ENCODE results near the gene TRPC4.

The TRPC4 gene

DNA sequence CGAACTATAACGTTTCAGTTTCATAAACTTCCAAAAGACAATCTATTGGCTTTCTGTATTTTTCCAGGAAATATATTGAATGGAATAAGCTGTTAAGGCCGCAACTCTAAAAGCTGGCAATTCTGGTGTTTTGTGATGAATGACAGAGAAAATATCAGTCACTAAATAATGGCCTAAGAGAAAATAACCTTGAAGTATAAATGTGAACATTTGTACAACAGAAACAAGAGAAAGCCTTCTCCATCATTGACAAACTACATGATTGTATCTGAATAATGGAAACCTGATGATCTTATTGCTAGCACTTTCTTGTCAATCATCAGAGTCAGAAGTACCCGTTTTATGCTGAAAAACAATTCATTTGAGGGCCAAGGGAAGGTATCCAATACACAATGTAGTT, 134.3 kb downstream of the TRPC4 start:
- no peak for DNase-seq (ENCODE audit: low read depth)
- TF ChIP-seq, protein P1, sequence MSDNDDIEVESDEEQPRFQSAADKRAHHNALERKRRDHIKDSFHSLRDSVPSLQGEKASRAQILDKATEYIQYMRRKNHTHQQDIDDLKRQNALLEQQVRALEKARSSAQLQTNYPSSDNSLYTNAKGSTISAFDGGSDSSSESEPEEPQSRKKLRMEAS (IDR thresholded peaks at IDR 0.05; ENCODE audit: low read depth, low read length) = no peak
- TF ChIP-seq POLR2A (IDR thresholded peaks at IDR 0.05; ENCODE audit: extremely low read depth, insufficient read length) (no peak), MYC (IDR thresholded peaks at IDR 0.05; ENCODE audit: low read depth, low read length) (no peak)
- TF ChIP-seq, protein P2, sequence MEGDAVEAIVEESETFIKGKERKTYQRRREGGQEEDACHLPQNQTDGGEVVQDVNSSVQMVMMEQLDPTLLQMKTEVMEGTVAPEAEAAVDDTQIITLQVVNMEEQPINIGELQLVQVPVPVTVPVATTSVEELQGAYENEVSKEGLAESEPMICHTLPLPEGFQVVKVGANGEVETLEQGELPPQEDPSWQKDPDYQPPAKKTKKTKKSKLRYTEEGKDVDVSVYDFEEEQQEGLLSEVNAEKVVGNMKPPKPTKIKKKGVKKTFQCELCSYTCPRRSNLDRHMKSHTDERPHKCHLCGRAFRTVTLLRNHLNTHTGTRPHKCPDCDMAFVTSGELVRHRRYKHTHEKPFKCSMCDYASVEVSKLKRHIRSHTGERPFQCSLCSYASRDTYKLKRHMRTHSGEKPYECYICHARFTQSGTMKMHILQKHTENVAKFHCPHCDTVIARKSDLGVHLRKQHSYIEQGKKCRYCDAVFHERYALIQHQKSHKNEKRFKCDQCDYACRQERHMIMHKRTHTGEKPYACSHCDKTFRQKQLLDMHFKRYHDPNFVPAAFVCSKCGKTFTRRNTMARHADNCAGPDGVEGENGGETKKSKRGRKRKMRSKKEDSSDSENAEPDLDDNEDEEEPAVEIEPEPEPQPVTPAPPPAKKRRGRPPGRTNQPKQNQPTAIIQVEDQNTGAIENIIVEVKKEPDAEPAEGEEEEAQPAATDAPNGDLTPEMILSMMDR (IDR thresholded peaks at IDR 0.05; ENCODE audit: low read depth, low read length) = no peak
- no peak overlapping the region for H3K4me3 ChIP-seq (ENCODE audit: low read depth, low read length)

DNA sequence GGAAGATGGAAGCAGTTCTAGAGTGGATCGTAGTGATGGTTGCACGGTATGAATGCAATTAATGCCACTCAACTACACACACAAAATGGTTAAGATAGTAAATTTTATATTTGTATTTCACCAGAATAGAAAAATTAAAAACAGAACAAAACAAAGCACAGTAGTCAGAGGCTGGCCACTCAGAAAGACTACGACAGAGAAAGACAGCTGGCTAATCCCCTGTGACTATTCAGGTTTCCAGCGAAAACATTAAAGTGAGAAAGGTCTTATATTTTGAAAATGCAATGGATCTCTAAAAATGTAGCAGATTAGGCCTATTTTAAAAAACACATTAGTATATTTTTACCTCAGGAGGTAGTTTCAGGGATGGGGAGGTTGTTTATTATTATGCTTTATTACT, 139.7 kb downstream of the TRPC4 start:
- TF ChIP-seq MYC (IDR thresholded peaks at IDR 0.05; ENCODE audit: low read depth, low read length) = no peak
- TF ChIP-seq, protein P1 (IDR thresholded peaks at IDR 0.05; ENCODE audit: low read depth, low read length) = no peak
- TF ChIP-seq POLR2A (IDR thresholded peaks at IDR 0.05; ENCODE audit: extremely low read depth, insufficient read length) = no peak
- TF ChIP-seq, protein P2 (IDR thresholded peaks at IDR 0.05; ENCODE audit: low read depth, low read length) = no peak

DNA sequence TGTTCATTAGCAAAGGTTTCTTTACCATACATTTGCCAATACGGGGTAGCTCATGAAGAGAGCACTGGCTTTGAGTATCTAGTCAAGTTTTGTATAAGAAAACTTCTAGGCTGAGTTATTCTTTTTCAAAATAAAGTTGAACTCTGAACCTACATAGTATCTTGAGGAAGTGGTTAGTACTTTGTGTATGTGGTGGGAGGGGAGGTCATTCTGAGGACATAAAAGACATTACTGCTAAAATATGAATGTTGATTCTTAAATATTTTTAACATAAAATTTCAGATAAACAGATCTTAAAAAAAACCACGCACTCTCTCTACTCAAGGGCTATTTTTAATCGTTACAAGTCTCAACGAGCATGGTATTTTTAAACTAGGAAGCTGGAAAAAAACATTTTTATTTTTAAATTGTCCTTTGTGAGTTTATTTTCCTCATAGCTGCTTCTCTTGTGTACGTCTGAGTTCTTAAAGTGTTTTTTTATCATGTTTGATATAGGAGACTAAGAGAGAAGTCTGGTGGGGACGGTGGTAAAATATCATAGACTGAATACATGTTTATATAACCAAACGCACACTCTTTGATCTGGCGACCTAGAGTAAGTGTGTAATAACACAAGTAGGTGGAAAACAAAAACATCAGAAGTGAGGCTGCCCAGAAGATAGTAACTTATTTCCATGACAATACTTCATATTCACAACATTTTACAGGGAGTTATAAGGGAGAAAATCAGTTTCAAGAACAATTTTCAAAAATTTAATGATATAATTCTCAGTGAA, 153.0 kb downstream of the TRPC4 start:
- TF ChIP-seq, protein P2 (IDR thresholded peaks at IDR 0.05; ENCODE audit: low read depth, low read length) = no peak
- TF ChIP-seq, protein P1 (IDR thresholded peaks at IDR 0.05; ENCODE audit: low read depth, low read length) = no peak
- TF ChIP-seq POLR2A (IDR thresholded peaks at IDR 0.05; ENCODE audit: extremely low read depth, insufficient read length) (no peak), MYC (IDR thresholded peaks at IDR 0.05; ENCODE audit: low read depth, low read length) (no peak)
- H3K4me3 ChIP-seq (ENCODE audit: low read depth, low read length) = no peak overlapping the region
- DNase-seq (ENCODE audit: low read depth) = peak; percentile 30

More for the DNA sequence above, 139.7 kb downstream of the TRPC4 start:
- DNase-seq (ENCODE audit: low read depth) = no peak
- H3K4me3 ChIP-seq (ENCODE audit: low read depth, low read length) = no peak overlapping the region

DNA sequence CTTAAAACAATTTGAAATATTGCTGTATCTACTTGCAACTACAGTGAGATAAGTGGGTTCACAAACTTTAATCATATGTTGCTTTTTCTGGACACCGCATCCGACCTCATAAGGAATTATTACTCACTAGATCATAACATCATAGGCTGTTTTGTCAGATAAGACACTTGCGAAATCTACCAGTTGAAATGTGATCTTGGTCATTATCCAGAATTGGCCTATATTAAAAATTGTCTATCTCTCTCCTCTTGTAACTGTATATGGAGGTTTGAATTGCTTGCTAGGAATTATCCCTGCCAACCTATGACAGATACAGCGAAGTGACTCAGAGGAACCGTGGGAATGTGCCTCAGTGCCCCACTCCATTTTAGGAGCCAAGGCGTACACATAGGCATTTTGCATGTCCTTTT, 154.0 kb downstream of the TRPC4 start:
- peak; percentile 46 for DNase-seq (ENCODE audit: low read depth)
- no peak overlapping the region for H3K4me3 ChIP-seq (ENCODE audit: low read depth, low read length)
- TF ChIP-seq, protein P2 (IDR thresholded peaks at IDR 0.05; ENCODE audit: low read depth, low read length) = no peak
- TF ChIP-seq, protein P1 (IDR thresholded peaks at IDR 0.05; ENCODE audit: low read depth, low read length) = 0 out of 2 replicates have a peak, but pooled peaks have one; percentile 24
- peak; percentile 54; the same call in 1 of the 2 replicates for TF ChIP-seq MYC (IDR thresholded peaks at IDR 0.05; ENCODE audit: low read depth, low read length)

DNA sequence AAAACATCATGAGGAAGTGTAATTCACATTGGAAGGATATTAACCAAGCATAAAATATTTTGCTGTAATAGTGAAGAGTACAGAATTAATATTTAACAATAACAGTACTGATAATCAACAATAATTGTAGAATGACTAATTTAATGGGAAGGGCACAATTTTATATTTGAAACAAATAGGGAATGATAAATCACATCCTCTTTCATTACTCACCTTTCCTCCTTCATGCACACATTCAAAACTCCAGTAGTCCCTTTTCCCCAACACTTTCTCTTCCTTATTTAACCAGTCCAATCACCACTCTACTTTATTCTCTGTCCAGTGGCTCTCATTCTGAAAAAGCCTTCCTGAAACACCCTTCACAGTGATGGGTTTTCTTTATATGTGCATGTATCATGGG, 160.3 kb downstream of the TRPC4 start:
- DNase-seq (ENCODE audit: low read depth) = no peak
- H3K4me3 ChIP-seq (ENCODE audit: low read depth, low read length) = no peak overlapping the region
- TF ChIP-seq, protein P2 (IDR thresholded peaks at IDR 0.05; ENCODE audit: low read depth, low read length) = no peak
- no peak for TF ChIP-seq MYC (IDR thresholded peaks at IDR 0.05; ENCODE audit: low read depth, low read length)
- TF ChIP-seq, protein P1 (IDR thresholded peaks at IDR 0.05; ENCODE audit: low read depth, low read length) = no peak
- no peak for TF ChIP-seq POLR2A (IDR thresholded peaks at IDR 0.05; ENCODE audit: extremely low read depth, insufficient read length)
